ENCODE measurements around the gene FFAR4. TPM values are rescaled to one million over a fixed set of nuclear protein-coding genes. Genes with fewer than 3 reads are reported as not detected.

Gene FFAR4
- total and polyA plus RNA-seq, 4 experiments from 2014 or later, result not detected

DNA sequence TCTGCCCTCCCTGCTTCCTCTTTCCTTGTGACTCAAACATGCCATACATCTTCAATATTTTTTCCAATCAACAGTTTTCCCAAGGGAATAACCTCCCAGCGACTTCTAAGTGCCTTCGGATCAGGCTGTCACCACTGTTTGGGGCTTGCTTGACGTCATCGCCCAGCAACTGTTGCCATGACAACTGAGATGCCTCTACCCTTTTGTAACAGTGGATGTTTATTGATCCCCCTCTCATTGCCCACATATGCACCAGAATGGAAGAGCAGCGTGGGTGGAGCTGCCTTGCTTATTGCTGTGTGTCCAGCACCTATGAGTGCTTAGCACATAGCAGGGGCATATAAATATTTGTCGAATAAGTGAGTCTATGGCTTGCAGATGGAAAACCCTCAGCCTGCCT lies 14.4 kb downstream of the FFAR4 start:
- Histone ChIP-seq H3K27me3 (ENCODE audit: insufficient read depth, low read length) (no peaks in the 10 kb centered on the region), H3K4me1 (ENCODE audit: insufficient read depth, low read length) (no peaks in the 10 kb centered on the region), H3K9me3 (ENCODE audit: control insufficient read depth in 1 of 2, low read length in 2 of 2) (no peaks in the 10 kb centered on the region), H3K4me3 (ENCODE audit: low read length in 2 of 2) (no peak overlapping the region), H3K36me3 (ENCODE audit: insufficient read depth, low read length) (no peaks in the 10 kb centered on the region), H3K27ac (ENCODE audit: low read depth, low read length) (no peak overlapping the region)
- no peak overlapping the region for H3K27ac Mint-ChIP-seq
- no peaks in the 10 kb centered on the region for H3K4me1 Mint-ChIP-seq
- no peak for DNase-seq
- H3K27me3 Mint-ChIP-seq, result peaks cover 6 to 9% of the 10 kb centered on the region in 2 donors
- no peaks in the 10 kb centered on the region for H3K36me3 Mint-ChIP-seq
- ChIA-PET CTCF (ENCODE audit: partially characterized antibody) (no interaction called here), POLR2A (ENCODE audit: partially characterized antibody) (no interaction called here)
- H3K4me3 Mint-ChIP-seq, result no peak overlapping the region
- H3K9me3 Mint-ChIP-seq, result peaks cover 2 to 17% (median 12%) of the 10 kb centered on the region in 8 donors
- intact Hi-C loops (cut with micrococcal nuclease), result no loop called here

DNA sequence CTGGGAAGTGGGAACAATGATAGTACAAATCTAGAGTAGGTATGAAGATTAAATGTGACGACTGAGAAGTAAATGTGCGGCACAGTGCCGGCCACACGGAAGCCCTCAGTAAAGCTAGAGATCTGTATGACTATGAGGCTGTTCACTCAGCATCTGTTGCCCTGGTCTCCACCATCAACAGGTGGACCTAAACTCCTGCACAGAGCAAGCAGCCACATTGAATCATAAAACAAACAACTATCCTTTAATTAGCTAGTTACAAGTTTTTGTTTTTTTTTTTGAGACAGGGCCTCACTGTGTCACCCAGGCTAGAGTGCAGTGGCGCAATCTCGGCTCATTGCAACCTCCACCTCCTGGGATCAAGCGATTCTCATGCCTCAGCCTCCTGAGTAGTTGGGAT lies 18.0 kb downstream of the FFAR4 start:
- Mint-ChIP-seq H3K9me3 (peaks cover under 1 to 13% (median 8%) of the 10 kb centered on the region in 8 donors), H3K4me1 (no peaks in the 10 kb centered on the region), H3K27ac (no peak overlapping the region), H3K4me3 (no peak overlapping the region), H3K36me3 (no peaks in the 10 kb centered on the region), H3K27me3 (peaks cover 3 to 9% of the 10 kb centered on the region in 2 donors)
- no peak overlapping the region for H3K27ac ChIP-seq (ENCODE audit: low read depth, low read length)
- ChIA-PET POLR2A (ENCODE audit: partially characterized antibody) (no interaction called here), CTCF (ENCODE audit: partially characterized antibody) (no interaction called here)
- no peaks in the 10 kb centered on the region for H3K36me3 ChIP-seq (ENCODE audit: insufficient read depth, low read length)
- no peak overlapping the region for H3K4me3 ChIP-seq (ENCODE audit: low read length in 2 of 2)
- no peak for DNase-seq
- intact Hi-C loops (cut with micrococcal nuclease), result no loop called here
- H3K9me3 ChIP-seq (ENCODE audit: control insufficient read depth in 1 of 2, low read length in 2 of 2), result no peaks in the 10 kb centered on the region
- no peaks in the 10 kb centered on the region for H3K4me1 ChIP-seq (ENCODE audit: insufficient read depth, low read length)
- H3K27me3 ChIP-seq (ENCODE audit: insufficient read depth, low read length), result no peaks in the 10 kb centered on the region

DNA sequence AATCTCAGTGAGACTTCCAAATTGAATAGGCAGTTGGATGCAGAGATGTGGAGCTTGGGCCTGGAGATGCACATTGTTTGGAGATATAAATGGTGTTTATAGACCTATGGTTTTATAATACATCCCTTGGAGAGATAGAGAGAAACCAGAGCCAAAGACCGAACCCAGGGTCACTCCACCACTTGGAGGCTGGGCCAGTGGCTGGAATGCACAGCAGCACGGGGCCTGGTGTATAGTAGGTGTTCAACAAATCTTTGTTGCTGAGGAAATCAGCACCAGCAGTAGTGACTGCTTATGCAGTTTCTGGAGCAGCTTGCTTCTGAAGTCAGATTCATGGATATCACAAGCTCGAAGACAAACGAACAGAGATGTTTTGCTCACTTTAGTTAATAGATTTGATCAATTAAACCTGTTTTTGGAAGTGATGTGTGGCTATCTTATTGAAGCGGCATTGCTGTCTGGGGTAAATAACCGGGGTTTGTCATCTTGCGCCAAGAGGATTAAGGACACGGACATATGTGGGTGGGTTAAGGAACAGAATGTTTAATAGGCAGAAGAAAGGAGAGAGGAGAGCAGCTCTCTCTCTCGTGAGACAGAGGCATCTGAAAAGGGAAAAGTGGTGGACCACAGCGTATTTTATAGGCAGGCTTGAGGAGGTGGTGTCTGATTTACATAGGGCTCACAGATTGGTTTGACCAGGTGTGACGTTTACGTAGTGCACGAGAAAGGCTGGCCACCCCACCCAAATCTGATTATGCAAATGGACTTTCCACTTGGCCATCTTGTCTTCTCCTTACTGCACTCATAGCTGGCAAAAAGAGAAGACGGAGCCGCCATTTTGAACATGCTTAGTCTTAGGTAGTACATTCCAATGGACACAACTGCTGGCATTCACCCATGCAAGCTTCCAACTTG lies 23.4 kb downstream of the FFAR4 start:
- H3K36me3 Mint-ChIP-seq, result no peaks in the 10 kb centered on the region
- CTCF ChIA-PET (ENCODE audit: partially characterized antibody), result no interaction called here

DNA sequence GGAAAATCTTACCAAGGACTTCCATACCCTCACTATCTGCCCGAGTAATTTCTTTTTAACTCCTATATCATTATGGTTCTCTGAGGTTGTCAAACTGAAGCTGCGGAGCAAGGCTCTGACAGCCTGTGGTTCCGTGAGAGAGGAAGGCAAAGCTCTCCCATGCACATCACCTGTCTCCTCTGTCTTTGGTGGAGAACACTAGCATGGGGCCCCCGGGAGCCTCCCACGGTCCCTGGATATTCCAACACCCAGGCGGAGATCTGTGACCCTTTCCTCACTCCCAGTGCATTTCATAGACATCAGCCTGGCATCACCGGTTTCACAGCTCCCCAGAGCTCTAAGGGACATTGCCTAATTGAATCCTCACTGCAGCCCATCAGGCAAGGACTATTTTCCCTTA lies 24.2 kb downstream of the FFAR4 start:
- ChIA-PET POLR2A (ENCODE audit: partially characterized antibody) (no interaction called here), CTCF (ENCODE audit: partially characterized antibody) (no interaction called here)
- Mint-ChIP-seq H3K4me1 (no peaks in the 10 kb centered on the region), H3K36me3 (no peaks in the 10 kb centered on the region), H3K27ac (no peak overlapping the region), H3K4me3 (no peak overlapping the region), H3K27me3 (peaks cover 3 to 8% of the 10 kb centered on the region in 2 donors), H3K9me3 (no peaks in the 10 kb centered on the region)
- no peaks in the 10 kb centered on the region for H3K4me1 ChIP-seq (ENCODE audit: insufficient read depth, low read length)
- intact Hi-C loops (cut with micrococcal nuclease), result no loop called here
- H3K27me3 ChIP-seq (ENCODE audit: insufficient read depth, low read length), result no peaks in the 10 kb centered on the region
- no peaks in the 10 kb centered on the region for H3K36me3 ChIP-seq (ENCODE audit: insufficient read depth, low read length)
- H3K27ac ChIP-seq (ENCODE audit: low read depth, low read length), result no peak overlapping the region
- no peak for DNase-seq
- no peak overlapping the region for H3K4me3 ChIP-seq (ENCODE audit: low read length in 2 of 2)
- no peaks in the 10 kb centered on the region for H3K9me3 ChIP-seq (ENCODE audit: control insufficient read depth in 1 of 2, low read length in 2 of 2)

More for the DNA sequence above, 23.4 kb downstream of the FFAR4 start:
- Histone ChIP-seq H3K27me3 (ENCODE audit: insufficient read depth, low read length) (no peaks in the 10 kb centered on the region), H3K27ac (ENCODE audit: low read depth, low read length) (no peak overlapping the region), H3K36me3 (ENCODE audit: insufficient read depth, low read length) (no peaks in the 10 kb centered on the region), H3K4me3 (ENCODE audit: low read length in 2 of 2) (no peak overlapping the region), H3K4me1 (ENCODE audit: insufficient read depth, low read length) (no peaks in the 10 kb centered on the region), H3K9me3 (ENCODE audit: control insufficient read depth in 1 of 2, low read length in 2 of 2) (no peaks in the 10 kb centered on the region)
- H3K27me3 Mint-ChIP-seq, result peaks cover 3 to 8% of the 10 kb centered on the region in 2 donors
- H3K4me1 Mint-ChIP-seq, result no peaks in the 10 kb centered on the region
- peak overlapping the region in 1 of 7 donors; percentile 9 for H3K27ac Mint-ChIP-seq
- no peaks in the 10 kb centered on the region for H3K9me3 Mint-ChIP-seq
- POLR2A ChIA-PET (ENCODE audit: partially characterized antibody), result no interaction called here
- H3K4me3 Mint-ChIP-seq, result no peak overlapping the region
- no peak for DNase-seq
- intact Hi-C loops (cut with micrococcal nuclease), result no loop called here

DNA sequence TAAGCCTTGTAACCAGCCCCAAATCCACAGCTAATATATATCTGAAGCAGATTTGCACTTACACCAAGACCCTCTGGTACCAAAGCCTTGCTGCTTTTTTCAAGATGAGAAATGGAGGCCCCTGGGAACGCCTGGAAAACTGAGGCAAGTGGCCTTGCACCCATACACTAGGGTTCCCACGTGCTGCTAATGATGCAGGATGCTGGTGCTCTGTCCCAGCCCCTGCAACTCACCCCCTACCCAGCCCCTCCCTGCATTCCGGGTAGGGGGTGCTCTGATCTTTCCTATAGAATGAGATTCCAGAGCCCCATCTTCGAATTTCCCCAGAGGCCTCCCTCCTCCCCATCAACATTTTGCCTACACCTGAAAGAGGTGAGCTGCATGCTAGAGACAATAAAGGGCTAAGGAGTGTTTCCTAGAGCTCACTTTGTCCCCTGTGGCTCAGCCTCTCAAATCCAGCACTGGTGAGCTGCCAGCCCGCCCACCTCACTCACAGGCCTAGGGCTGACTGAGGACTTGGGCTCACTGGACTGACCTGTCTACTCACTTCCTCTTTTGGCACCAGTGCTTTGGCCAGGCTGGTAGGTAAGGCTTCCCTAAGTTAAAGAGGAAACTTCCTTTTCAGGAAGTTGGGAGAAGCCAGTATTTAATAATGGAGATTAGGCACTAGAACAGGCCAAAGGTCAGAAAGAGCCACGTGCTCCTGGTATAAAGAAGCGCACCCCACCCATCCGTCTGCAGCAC lies 24.8 kb downstream of the FFAR4 start:
- Histone ChIP-seq H3K27ac (ENCODE audit: low read depth, low read length) (no peak overlapping the region), H3K36me3 (ENCODE audit: insufficient read depth, low read length) (no peaks in the 10 kb centered on the region), H3K4me3 (ENCODE audit: low read length in 2 of 2) (no peak overlapping the region), H3K4me1 (ENCODE audit: insufficient read depth, low read length) (no peaks in the 10 kb centered on the region), H3K27me3 (ENCODE audit: insufficient read depth, low read length) (no peaks in the 10 kb centered on the region), H3K9me3 (ENCODE audit: control insufficient read depth in 1 of 2, low read length in 2 of 2) (no peaks in the 10 kb centered on the region)
- ChIA-PET CTCF (ENCODE audit: partially characterized antibody) (no interaction called here), POLR2A (ENCODE audit: partially characterized antibody) (no interaction called here)
- Mint-ChIP-seq H3K9me3 (no peaks in the 10 kb centered on the region), H3K27ac (no peak overlapping the region), H3K4me3 (no peak overlapping the region), H3K36me3 (no peaks in the 10 kb centered on the region), H3K27me3 (peaks cover 3 to 8% of the 10 kb centered on the region in 2 donors), H3K4me1 (no peaks in the 10 kb centered on the region)
- DNase-seq, result no peak
- intact Hi-C loops (cut with micrococcal nuclease), result no loop called here

DNA sequence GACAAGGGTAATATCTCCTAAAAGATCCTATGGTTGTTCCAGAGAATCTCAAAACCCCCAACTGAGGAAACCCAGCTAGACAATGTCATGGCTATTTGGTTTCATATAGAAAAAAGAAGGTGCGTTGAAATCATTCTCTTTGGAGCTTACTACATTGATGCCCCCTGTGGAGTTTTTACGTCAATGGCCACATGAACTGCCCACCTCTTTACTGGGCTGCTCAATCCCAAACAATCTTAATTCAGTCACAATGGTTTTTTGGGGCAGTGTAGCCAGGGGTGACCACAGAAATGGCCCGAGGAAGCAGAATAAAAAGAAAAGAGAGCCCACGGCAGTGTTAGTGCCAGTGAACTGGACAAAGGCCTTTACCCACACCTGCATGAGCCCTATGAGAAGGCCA lies 26.8 kb downstream of the FFAR4 start:
- Mint-ChIP-seq H3K36me3 (no peaks in the 10 kb centered on the region), H3K9me3 (no peaks in the 10 kb centered on the region), H3K4me3 (no peak overlapping the region), H3K4me1 (no peaks in the 10 kb centered on the region), H3K27me3 (peaks cover 5 to 10% of the 10 kb centered on the region in 2 donors), H3K27ac (no peak overlapping the region)
- Histone ChIP-seq H3K27ac (ENCODE audit: low read depth, low read length) (no peak overlapping the region), H3K27me3 (ENCODE audit: insufficient read depth, low read length) (no peaks in the 10 kb centered on the region), H3K4me3 (ENCODE audit: low read length in 2 of 2) (no peak overlapping the region), H3K4me1 (ENCODE audit: insufficient read depth, low read length) (no peaks in the 10 kb centered on the region), H3K9me3 (ENCODE audit: control insufficient read depth in 1 of 2, low read length in 2 of 2) (no peaks in the 10 kb centered on the region), H3K36me3 (ENCODE audit: insufficient read depth, low read length) (no peaks in the 10 kb centered on the region)
- ChIA-PET CTCF (ENCODE audit: partially characterized antibody) (no interaction called here), POLR2A (ENCODE audit: partially characterized antibody) (no interaction called here)
- DNase-seq, result no peak
- intact Hi-C loops (cut with micrococcal nuclease), result no loop called here

DNA sequence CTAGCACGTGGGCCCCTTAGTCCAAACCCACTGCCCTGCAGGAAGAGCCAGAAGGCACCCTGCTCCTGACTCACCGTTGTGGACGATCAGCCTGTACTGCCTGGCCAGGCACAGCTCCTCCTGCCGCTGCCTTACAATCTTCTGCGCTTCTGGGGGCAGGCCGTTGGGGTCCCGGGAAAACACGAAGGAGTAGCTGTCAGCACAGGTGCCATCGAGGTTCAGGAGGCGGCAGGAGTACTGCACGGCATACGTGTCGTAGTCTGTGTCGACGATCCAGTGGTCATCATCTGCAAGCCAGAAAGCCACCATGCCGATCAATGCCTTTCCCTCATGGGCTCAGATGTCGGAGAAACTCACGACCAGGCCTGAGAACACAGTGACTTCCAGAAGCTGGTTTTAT lies 27.3 kb downstream of the FFAR4 start:
- Mint-ChIP-seq H3K27ac (no peak overlapping the region), H3K36me3 (no peaks in the 10 kb centered on the region), H3K9me3 (no peaks in the 10 kb centered on the region), H3K4me3 (no peak overlapping the region), H3K4me1 (no peaks in the 10 kb centered on the region), H3K27me3 (peaks cover 3 to 8% of the 10 kb centered on the region in 2 donors)
- Histone ChIP-seq H3K4me1 (ENCODE audit: insufficient read depth, low read length) (no peaks in the 10 kb centered on the region), H3K9me3 (ENCODE audit: control insufficient read depth in 1 of 2, low read length in 2 of 2) (no peaks in the 10 kb centered on the region), H3K27me3 (ENCODE audit: insufficient read depth, low read length) (no peaks in the 10 kb centered on the region), H3K27ac (ENCODE audit: low read depth, low read length) (no peak overlapping the region), H3K36me3 (ENCODE audit: insufficient read depth, low read length) (no peaks in the 10 kb centered on the region), H3K4me3 (ENCODE audit: low read length in 2 of 2) (no peak overlapping the region)
- intact Hi-C loops (cut with micrococcal nuclease), result no loop called here
- CTCF ChIA-PET (ENCODE audit: partially characterized antibody), result no interaction called here
- POLR2A ChIA-PET (ENCODE audit: partially characterized antibody), result no interaction called here
- DNase-seq, result no peak
